ENCODE data around the gene IL1R1.

DNA sequence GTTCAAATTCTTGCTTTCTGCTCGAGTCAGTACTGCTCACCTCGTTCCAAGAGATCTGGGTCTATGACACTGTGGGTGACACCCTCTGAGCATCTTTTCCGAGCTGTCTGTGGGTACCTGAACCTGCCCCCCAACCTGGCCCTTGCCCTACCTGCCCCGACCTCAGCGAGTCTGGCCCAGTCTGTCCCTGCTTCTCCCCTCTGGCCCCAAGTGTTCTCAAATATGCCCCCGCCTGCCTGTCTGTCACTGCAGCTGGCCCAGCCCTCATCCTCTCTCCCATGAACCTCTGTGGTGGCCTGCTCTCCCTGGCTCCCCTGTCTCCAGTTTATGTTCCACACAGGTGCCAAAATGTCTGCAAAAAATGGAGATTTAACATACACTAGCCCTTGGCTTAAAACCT lies 11.8 kb downstream of the IL1R1 start:
- no peak for TF ChIP-seq RAD21 (conservative IDR thresholded peaks at IDR 0.05)
- no peak for TF ChIP-seq POLR2AphosphoS5 (IDR thresholded peaks at IDR 0.05)
- no peak for TF ChIP-seq SMC3 (conservative IDR thresholded peaks at IDR 0.05; ENCODE audit: poor library complexity)
